GM18907 (cell line): ENCODE results near the gene MGAM2.
"Not testable (repeated sequence)": the region's sequence is repeated elsewhere in the genome, so short reads cannot be mapped to it uniquely, and the experiment has no call there.

ENCODE experiments used
- ATAC-seq: cut with Tn5 transposase; IDR thresholded peaks from one replicate; pipeline ENCODE4 v1.9.1; 2021; ENCODE audit warnings: mild to moderate bottlenecking, moderate library complexity; ENCODE audit not compliant: unreplicated experiment

MGAM2 gene

DNA sequence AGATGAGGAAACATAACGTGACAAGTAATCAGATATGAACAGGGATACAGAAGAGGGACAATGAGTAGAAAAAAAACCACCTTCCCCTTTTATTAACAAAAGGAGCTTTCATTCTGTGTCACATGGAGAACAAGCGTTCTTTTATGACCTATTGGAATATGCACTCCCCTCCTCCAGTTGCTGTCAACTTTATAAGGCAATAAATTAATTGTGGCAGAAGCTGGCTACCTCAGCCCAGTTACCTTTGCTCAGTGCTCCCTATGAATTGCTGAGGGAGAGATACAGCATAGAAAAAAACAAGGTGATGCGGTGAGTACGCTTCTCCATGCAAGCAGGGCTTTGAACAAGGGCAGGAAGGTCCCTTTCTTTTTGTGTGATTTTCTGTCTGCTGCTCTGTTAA is at the start of gene MGAM2:
Gene MGAM2 (plus strand): TSS at position 220 of the 400 bp plus-strand sequence. CDS start 5,156 bp downstream, outside the sequence.
- ATAC-seq: no peak

GRCh38 chr7:142063551-142064442 is 47.7 kb upstream of the MGAM2 start:
- no peak for ATAC-seq

DNA sequence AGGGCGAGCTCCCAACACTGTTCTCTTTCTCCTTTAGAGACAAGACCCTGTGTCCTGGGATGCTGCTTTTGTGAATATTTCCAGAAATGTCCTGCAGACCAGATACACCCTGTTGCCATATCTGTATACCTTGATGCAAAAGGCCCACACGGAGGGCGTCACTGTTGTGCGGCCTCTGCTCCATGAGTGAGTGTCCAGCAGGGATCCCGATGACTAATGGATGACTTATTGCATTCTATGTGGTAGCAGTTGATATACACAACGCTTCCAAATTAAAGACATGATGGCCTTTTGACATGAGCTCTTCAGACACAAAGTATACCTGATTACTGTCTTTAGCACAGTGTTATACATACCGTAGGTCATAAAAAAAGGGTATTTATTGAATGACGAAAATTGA is 45.0 kb upstream of the MGAM2 start:
- ATAC-seq: no peak

DNA sequence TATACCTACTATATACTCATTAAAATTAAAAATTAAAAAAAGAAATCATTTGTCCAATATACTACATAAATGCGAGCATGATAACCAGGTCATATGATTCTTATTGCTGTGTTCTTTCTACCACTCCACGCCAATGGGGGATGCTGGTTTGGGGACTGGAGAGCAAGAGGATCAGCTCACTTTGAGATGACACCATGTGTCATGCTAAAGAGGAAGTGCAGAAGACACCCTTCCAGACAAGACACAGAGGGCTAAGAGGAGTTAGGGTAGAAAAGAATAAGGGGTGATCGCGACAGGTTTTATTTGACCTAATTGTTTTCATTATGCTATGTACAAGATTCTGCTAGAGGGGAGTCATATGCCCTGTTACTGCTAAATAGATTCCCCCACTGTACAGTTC is 33.8 kb upstream of the MGAM2 start:
- no peak for ATAC-seq

- ATAC-seq: no peak
These were observed 27.9 kb upstream of the MGAM2 start for GRCh38 chr7:142083605-142084004.

- no peak for ATAC-seq
These were observed 26.1 kb upstream of the MGAM2 start for GRCh38 chr7:142085428-142085827.

DNA sequence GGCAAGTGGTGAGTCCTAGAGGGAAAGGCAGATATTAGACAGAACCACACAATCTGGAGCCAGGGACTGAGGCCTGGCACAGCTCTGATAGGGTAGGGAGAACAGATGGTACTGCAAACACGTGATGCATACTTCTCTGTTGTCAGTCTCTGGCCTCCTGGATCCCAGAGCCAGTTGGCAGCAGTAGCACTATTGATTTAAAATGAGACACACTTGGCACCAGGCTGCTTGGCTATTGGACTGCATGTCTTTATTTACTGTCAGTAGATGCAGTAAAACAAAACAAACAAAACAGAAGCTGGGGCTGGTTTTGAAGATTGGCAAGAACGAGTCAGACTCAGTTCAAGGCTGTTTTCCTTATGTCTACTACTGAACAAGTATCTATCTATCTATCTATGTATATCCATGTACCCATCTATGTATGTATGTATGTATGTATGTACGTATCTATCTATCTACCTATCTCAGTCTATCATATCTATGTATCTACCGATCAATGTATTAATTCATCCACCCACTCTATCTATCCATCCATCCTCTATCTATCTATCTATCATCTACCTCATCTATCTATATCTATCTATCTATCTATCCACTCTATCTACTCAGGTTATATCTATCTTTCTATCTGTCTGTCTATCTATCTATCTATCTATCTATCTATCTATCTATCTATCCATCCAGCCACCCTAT is 23.4 kb upstream of the MGAM2 start:
- no peak for ATAC-seq

DNA sequence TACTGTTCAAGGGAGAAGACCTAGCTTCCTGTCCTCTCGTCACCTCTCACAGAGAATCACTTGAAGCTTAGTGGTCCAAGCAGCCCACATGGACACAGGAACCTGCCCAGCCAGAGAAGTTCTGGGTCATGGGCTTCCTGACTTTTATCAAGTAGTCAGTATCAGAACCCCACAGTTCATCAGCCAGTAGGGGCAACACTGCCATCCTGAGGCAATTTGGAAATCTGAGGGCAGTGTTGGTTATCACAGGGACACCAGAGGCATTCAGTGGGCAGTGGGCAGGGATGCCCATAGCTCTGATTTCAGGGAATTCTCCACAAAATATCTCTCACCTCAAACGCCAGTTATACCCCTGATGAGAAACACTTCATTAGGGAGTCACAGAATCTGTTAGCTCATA is 22.5 kb upstream of the MGAM2 start:
- ATAC-seq: no peak

- no peak for ATAC-seq
These were observed 19.6 kb upstream of the MGAM2 start for GRCh38 chr7:142091961-142092360.

- no peak for ATAC-seq
These were observed 16.7 kb upstream of the MGAM2 start for GRCh38 chr7:142094861-142095260.

DNA sequence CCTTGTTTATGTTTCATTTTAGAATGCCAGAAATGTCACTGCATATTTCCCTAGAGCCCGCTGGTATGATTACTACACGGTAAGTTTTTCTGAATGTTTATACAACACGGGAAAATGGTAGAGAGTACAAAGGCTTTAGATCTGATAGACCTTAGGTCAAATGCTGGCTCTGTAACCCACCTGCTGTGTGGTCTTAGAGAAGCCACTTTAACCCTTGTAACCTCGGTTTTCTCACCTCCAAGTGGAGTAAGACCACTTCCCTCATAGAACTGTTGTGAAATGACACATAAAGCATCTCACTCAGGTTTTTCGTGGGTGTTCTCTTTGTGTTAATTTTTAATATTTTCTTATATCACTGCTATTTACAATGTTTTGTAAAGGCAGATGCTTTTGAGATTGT is 13.9 kb upstream of the MGAM2 start:
- no peak for ATAC-seq

GRCh38 chr7:142098004-142098403 is 13.5 kb upstream of the MGAM2 start:
- ATAC-seq: no peak

DNA sequence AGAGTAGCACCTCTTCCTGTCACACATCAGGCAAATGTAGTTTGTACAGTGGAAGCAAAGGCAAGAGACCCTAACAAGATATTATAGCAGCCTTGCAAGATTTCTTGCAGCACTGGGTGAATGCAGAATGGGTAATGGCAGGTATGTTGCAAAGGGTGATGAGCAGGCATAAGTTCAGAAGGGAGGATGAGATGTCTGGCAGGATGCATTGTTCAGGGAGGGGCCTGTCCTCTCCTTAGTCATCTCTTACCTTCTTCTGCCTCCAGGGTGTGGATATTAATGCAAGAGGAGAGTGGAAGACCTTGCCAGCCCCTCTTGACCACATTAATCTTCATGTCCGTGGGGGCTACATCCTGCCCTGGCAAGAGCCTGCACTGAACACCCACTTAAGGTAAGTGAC is 12.2 kb upstream of the MGAM2 start:
- not testable (repeated sequence) for ATAC-seq

GRCh38 chr7:142100634-142101033 is 10.9 kb upstream of the MGAM2 start:
- no peak for ATAC-seq

DNA sequence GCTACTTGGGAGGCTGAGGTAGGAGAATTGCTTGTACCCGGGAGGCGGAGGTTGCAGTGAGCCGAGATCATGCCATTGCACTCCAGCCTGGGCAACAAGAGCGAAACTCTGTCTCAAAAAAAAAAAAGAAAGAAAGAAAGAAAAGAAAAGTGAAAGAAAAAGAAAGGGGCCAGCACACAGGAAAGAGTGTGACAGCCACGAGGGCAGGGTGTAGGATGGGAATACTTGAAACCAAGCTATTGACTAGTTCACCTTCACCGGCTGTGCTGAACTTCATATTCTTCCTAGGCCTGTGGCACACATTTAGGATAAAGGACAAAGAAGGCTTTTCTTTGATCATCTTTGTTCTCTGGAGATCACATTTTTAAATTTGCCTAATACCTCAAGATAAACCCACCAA is 9.7 kb upstream of the MGAM2 start:
- not testable (repeated sequence) for ATAC-seq

GRCh38 chr7:142104550-142105527 is 6.7 kb upstream of the MGAM2 start:
- ATAC-seq: no peak

DNA sequence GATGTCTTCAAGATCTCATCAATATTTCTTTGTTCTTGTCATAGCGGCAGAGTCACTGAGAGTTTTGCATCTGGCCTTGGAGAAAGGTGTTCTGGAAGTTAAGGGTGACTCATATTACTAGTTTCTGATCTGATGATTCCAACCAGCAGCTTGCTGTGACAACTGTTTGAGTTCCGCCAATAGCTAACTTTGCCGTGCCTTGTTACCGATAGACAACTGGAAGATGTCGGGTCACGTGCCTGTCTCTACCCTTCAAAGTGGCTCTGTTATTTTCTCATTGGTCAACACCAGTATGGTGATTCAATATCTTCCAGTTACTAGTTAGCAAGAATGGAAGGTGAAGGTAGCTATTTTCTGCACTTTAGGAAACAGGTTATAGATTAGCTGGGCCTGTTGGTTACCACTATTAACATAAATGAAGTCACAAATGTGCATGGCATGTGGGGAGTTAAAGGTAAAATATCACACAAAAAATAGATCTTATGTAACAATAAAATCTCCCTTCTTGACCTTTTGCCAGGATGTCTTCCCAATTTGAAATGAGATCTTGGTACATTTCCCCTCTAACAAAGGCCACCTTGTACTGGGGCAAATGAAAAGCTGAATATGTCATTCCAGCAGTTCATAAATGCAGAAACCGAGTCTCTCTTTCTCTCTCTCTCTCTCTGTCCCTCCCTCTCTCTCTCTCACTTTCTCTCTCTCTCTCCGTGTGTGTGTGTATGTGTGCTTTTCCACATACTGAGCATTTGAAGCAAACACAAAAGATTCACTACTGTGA is 2.6 kb upstream of the MGAM2 start:
- ATAC-seq: no peak

- ATAC-seq: no peak
These were observed 1.4 kb upstream of the MGAM2 start for GRCh38 chr7:142110098-142110497.

GRCh38 chr7:142110638-142111037 is 880 bp upstream of the MGAM2 start:
- no peak for ATAC-seq

- no peak for ATAC-seq
These were observed 568 bp downstream of the MGAM2 start for GRCh38 chr7:142112086-142112485.
